HL-60 (cell line): ENCODE measurements around the gene BICDL2.
A peak's percentile ranks its signal among the peaks of the same experiment; 100 is the strongest.

Source experiments
- CTCF ChIP-seq: IDR thresholded peaks from one replicate; pipeline ENCODE4 v1.5.1; 2011; ENCODE audit warnings: low read length, control low read depth, inconsistent platforms; ENCODE audit not compliant: insufficient read depth
- REST ChIP-seq: IDR thresholded peaks from 2 replicates; pipeline ENCODE4 v1.6.1; 2012; ENCODE audit warnings: low read depth; ENCODE audit not compliant: insufficient replicate concordance

GRCh38 chr16:3059041-3059722 is 22.4 kb upstream of the BICDL2 start:
- TF ChIP-seq REST (no peak), CTCF (peak; percentile 54)
